ENCODE results near the gene AJAP1. TPM values are rescaled to one million over a fixed set of nuclear protein-coding genes. Genes with fewer than 3 reads are reported as not detected.

Gene AJAP1
- polyA plus RNA-seq, 1 of the 3 experiments (the other 2 are of a cell fraction): not detected

DNA sequence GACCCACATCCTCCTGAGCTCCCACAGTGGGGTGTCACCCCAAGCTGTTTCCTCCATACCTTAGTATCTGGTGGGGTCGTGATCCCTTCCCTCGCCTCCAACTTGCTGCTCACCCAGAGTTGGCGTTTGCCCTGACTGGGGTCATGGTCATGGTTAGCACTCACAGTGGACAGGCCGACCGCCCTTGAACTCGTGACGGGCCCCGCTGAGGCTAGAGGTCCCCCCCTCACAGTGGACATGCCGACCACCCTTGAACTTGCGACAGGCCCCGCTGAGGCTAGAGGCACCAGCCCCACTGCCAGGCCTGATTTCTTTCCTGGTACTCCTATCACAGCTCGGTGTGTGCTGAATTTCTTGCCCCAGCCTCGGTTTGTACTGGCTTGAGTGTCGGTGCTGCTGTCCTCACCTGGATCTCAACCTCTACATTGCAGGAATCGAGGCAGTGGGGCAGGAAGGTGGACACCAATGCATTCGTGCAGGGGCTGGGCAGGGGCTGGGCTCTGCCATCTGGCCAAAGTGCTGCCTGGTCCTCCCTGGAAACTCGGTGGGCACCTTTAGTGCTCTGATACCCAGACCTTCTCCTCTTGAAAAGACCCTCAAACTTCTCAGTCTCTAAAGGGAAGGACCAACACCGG is 37.5 kb upstream of the AJAP1 start:
- H3K9ac ChIP-seq: no peak overlapping the region
- no peaks in the 10 kb centered on the region for H3K9me3 ChIP-seq
- no peaks in the 10 kb centered on the region for H3K36me3 ChIP-seq (replicated peaks in 1 of 2; ENCODE audit: control insufficient read depth in 1 of 2, insufficient read depth in 2 of 2, low read length in 1 of 2)
- ChIA-PET POLR2A (no interaction called here), CTCF (no interaction called here)
- H3K4me3 ChIP-seq (ENCODE audit: low read depth in 2 of 2, low read length in 1 of 2): no peak overlapping the region
- no peak overlapping the region for H2AFZ ChIP-seq (ENCODE audit: low read depth)
- H3K4me2 ChIP-seq: no peak overlapping the region
- no peaks in the 10 kb centered on the region for H3K79me2 ChIP-seq (ENCODE audit: insufficient read depth)
- no peaks in the 10 kb centered on the region for H4K20me1 ChIP-seq (ENCODE audit: insufficient read depth)
- WGBS (ENCODE audit: low lambda C conversion rate): 55% methylated on average over 15 of the region's 18 CpGs
- no peak overlapping the region for H3K27ac ChIP-seq (ENCODE audit: low read depth in 2 of 2, low read length in 1 of 2)
- H3K4me1 ChIP-seq (ENCODE audit: control insufficient read depth in 1 of 2, insufficient read depth in 2 of 2, low read depth in 1 of 2, low read length in 1 of 2): peaks cover 0 to 29% of the 10 kb centered on the region in 2 experiments; a peak in 1 of 4 replicates
- H3F3A ChIP-seq (replicated peaks; ENCODE audit: insufficient read depth): no peaks in the 10 kb centered on the region
- no peaks in the 10 kb centered on the region for H3K27me3 ChIP-seq (ENCODE audit: insufficient read depth)
- H3K9me2 ChIP-seq: no peaks in the 10 kb centered on the region
- TF ChIP-seq JUND (IDR thresholded peaks at IDR 0.05): no peak
- TF ChIP-seq RAD21 (IDR thresholded peaks at IDR 0.05; ENCODE audit: low read length): no peak
- TF ChIP-seq, protein P1, sequence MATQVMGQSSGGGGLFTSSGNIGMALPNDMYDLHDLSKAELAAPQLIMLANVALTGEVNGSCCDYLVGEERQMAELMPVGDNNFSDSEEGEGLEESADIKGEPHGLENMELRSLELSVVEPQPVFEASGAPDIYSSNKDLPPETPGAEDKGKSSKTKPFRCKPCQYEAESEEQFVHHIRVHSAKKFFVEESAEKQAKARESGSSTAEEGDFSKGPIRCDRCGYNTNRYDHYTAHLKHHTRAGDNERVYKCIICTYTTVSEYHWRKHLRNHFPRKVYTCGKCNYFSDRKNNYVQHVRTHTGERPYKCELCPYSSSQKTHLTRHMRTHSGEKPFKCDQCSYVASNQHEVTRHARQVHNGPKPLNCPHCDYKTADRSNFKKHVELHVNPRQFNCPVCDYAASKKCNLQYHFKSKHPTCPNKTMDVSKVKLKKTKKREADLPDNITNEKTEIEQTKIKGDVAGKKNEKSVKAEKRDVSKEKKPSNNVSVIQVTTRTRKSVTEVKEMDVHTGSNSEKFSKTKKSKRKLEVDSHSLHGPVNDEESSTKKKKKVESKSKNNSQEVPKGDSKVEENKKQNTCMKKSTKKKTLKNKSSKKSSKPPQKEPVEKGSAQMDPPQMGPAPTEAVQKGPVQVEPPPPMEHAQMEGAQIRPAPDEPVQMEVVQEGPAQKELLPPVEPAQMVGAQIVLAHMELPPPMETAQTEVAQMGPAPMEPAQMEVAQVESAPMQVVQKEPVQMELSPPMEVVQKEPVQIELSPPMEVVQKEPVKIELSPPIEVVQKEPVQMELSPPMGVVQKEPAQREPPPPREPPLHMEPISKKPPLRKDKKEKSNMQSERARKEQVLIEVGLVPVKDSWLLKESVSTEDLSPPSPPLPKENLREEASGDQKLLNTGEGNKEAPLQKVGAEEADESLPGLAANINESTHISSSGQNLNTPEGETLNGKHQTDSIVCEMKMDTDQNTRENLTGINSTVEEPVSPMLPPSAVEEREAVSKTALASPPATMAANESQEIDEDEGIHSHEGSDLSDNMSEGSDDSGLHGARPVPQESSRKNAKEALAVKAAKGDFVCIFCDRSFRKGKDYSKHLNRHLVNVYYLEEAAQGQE (IDR thresholded peaks at IDR 0.05; ENCODE audit: low read depth, low read length): no peak
- TF ChIP-seq POLR2AphosphoS5 (IDR thresholded peaks at IDR 0.05; ENCODE audit: low read depth, low read length): no peak
- no peak for DNase-seq

DNA sequence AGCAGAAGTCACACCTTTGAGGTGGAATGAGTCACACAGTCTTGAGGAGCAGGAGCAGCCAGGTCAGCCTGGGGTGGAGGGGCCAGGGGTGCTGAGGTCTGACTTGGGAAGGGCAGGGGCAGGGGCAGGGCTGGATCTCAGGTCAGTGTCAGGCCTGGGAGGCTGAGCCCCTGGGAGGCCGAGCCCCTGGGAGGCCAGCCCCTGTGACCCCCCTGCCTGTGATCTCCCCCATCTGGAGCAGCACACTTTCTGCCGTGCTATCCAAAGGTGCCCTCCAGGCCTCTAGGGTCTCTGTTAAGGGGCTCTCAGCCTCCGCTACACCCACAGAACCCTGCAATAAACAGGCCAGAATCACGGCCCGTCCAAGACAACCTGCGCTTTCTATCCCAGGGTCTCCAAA is 36.9 kb upstream of the AJAP1 start:
- Histone ChIP-seq H3K27ac (ENCODE audit: low read depth in 2 of 2, low read length in 1 of 2) (no peak overlapping the region), H3K79me2 (ENCODE audit: insufficient read depth) (no peaks in the 10 kb centered on the region), H3K27me3 (ENCODE audit: insufficient read depth) (no peaks in the 10 kb centered on the region), H2AFZ (ENCODE audit: low read depth) (no peak overlapping the region), H3K4me1 (ENCODE audit: control insufficient read depth in 1 of 2, insufficient read depth in 2 of 2, low read depth in 1 of 2, low read length in 1 of 2) (peaks cover 0 to 24% of the 10 kb centered on the region in 2 experiments; a peak in 1 of 4 replicates), H4K20me1 (ENCODE audit: insufficient read depth) (no peaks in the 10 kb centered on the region), H3K9me3 (no peaks in the 10 kb centered on the region), H3K9me2 (no peaks in the 10 kb centered on the region), H3K36me3 (replicated peaks in 1 of 2; ENCODE audit: control insufficient read depth in 1 of 2, insufficient read depth in 2 of 2, low read length in 1 of 2) (no peaks in the 10 kb centered on the region), H3F3A (replicated peaks; ENCODE audit: insufficient read depth) (no peaks in the 10 kb centered on the region), H3K9ac (no peak overlapping the region), H3K4me2 (no peak overlapping the region), H3K4me3 (ENCODE audit: low read depth in 2 of 2, low read length in 1 of 2) (no peak overlapping the region)
- whole genome bisulfite sequencing (ENCODE audit: low lambda C conversion rate): no CpG with 5 or more reads among the region's 6 CpGs
- DNase-seq: no peak
- ChIA-PET POLR2A (no interaction called here), CTCF (no interaction called here)
- TF ChIP-seq, protein P2, sequence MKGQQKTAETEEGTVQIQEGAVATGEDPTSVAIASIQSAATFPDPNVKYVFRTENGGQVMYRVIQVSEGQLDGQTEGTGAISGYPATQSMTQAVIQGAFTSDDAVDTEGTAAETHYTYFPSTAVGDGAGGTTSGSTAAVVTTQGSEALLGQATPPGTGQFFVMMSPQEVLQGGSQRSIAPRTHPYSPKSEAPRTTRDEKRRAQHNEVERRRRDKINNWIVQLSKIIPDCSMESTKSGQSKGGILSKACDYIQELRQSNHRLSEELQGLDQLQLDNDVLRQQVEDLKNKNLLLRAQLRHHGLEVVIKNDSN (IDR thresholded peaks at IDR 0.05; ENCODE audit: borderline replicate concordance, low read depth): no peak
- TF ChIP-seq CHD2 (IDR thresholded peaks at IDR 0.05; ENCODE audit: low read length, partially characterized antibody) (no peak), EZH2phosphoT487 (IDR thresholded peaks at IDR 0.05; ENCODE audit: borderline replicate concordance, low read depth) (no peak), MXI1 (IDR thresholded peaks at IDR 0.05; ENCODE audit: low read depth, low read length) (no peak), SIN3A (IDR thresholded peaks at IDR 0.05; ENCODE audit: borderline replicate concordance, low read depth, low read length) (no peak), FOSL2 (IDR thresholded peaks at IDR 0.05; ENCODE audit: borderline replicate concordance, low read depth) (no peak), TAF1 (IDR thresholded peaks at IDR 0.05; ENCODE audit: borderline replicate concordance, low read depth, low read length) (no peak), NRF1 (IDR thresholded peaks at IDR 0.05; ENCODE audit: low read depth, low read length) (no peak), NFIC (IDR thresholded peaks at IDR 0.05; ENCODE audit: borderline replicate concordance) (no peak), TEAD4 (IDR thresholded peaks at IDR 0.05; ENCODE audit: borderline replicate concordance, insufficient read depth) (no peak), JUND (IDR thresholded peaks at IDR 0.05) (no peak)
- TF ChIP-seq, protein P3, sequence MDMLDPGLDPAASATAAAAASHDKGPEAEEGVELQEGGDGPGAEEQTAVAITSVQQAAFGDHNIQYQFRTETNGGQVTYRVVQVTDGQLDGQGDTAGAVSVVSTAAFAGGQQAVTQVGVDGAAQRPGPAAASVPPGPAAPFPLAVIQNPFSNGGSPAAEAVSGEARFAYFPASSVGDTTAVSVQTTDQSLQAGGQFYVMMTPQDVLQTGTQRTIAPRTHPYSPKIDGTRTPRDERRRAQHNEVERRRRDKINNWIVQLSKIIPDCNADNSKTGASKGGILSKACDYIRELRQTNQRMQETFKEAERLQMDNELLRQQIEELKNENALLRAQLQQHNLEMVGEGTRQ (IDR thresholded peaks at IDR 0.05; ENCODE audit: borderline replicate concordance, low read depth, low read length): no peak
- TF ChIP-seq, protein P4, sequence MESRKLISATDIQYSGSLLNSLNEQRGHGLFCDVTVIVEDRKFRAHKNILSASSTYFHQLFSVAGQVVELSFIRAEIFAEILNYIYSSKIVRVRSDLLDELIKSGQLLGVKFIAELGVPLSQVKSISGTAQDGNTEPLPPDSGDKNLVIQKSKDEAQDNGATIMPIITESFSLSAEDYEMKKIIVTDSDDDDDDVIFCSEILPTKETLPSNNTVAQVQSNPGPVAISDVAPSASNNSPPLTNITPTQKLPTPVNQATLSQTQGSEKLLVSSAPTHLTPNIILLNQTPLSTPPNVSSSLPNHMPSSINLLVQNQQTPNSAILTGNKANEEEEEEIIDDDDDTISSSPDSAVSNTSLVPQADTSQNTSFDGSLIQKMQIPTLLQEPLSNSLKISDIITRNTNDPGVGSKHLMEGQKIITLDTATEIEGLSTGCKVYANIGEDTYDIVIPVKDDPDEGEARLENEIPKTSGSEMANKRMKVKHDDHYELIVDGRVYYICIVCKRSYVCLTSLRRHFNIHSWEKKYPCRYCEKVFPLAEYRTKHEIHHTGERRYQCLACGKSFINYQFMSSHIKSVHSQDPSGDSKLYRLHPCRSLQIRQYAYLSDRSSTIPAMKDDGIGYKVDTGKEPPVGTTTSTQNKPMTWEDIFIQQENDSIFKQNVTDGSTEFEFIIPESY (IDR thresholded peaks at IDR 0.05; ENCODE audit: borderline replicate concordance, low read depth): no peak

All from SK-N-SH (cell line).